HUES6 (cell line): ENCODE results near the gene EEF1AKMT2.
"Not testable (repeated sequence)": the region's sequence is repeated elsewhere in the genome, so short reads cannot be mapped to it uniquely, and the experiment has no call there.

Experiments used
- H3K27ac ChIP-seq: 2 replicates; pipeline ENCODE4 v1.7.0; 2013; ENCODE audit warnings: low read depth, mild to moderate bottlenecking, low read length, inconsistent platforms
- H3K27me3 ChIP-seq: 2 replicates; pipeline ENCODE4 v1.6.1; 2013; ENCODE audit warnings: low read length; ENCODE audit not compliant: control insufficient read depth, insufficient read depth
- H3K36me3 ChIP-seq: 2 replicates; pipeline ENCODE4 v1.6.1; 2013; ENCODE audit warnings: low read length; ENCODE audit not compliant: control insufficient read depth, insufficient read depth
- H3K4me1 ChIP-seq: 2 replicates; pipeline ENCODE4 v1.6.1; 2013; ENCODE audit warnings: low read length; ENCODE audit not compliant: control insufficient read depth, insufficient read depth
- H3K4me3 ChIP-seq: 2 replicates; pipeline ENCODE4 v1.5.1; 2013; ENCODE audit warnings: low read depth, low read length
- H3K9ac ChIP-seq: one replicate; pipeline ENCODE4 v1.6.1; 2013; ENCODE audit warnings: mild to moderate bottlenecking, low read length
- H3K9me3 ChIP-seq: 2 replicates; pipeline ENCODE4 v1.6.1; 2013; ENCODE audit warnings: low read depth, low read length; ENCODE audit not compliant: control insufficient read depth, insufficient read depth

The EEF1AKMT2 gene

GRCh38 chr10:124820121-124820520 lies 28.4 kb upstream of the EEF1AKMT2 start:
- H3K4me1 ChIP-seq = no peaks in the 10 kb centered on the region
- no peaks in the 10 kb centered on the region for H3K9me3 ChIP-seq
- no peak overlapping the region for H3K27ac ChIP-seq
- H3K27me3 ChIP-seq = no peaks in the 10 kb centered on the region
- peaks cover 48% of the 10 kb centered on the region for H3K36me3 ChIP-seq
- H3K4me3 ChIP-seq = no peak overlapping the region
- no peak overlapping the region for H3K9ac ChIP-seq

GRCh38 chr10:124802313-124802675 lies 10.6 kb upstream of the EEF1AKMT2 start:
- Histone ChIP-seq H3K27ac (peak overlapping the region; percentile 90; the same call in 1 of the 2 replicates), H3K9ac (peak overlapping the region; percentile 87), H3K9me3 (no peaks in the 10 kb centered on the region), H3K4me1 (peaks cover 27% of the 10 kb centered on the region), H3K27me3 (no peaks in the 10 kb centered on the region), H3K4me3 (peak overlapping the region; percentile 75), H3K36me3 (no peaks in the 10 kb centered on the region)

- H3K4me1 ChIP-seq = peaks cover 27% of the 10 kb centered on the region
- H3K36me3 ChIP-seq = no peaks in the 10 kb centered on the region
- no peak overlapping the region for H3K4me3 ChIP-seq
- peak overlapping the region; percentile 88; the same call in 1 of the 2 replicates for H3K27ac ChIP-seq
- H3K9ac ChIP-seq = no peak overlapping the region
- no peaks in the 10 kb centered on the region for H3K9me3 ChIP-seq
- no peaks in the 10 kb centered on the region for H3K27me3 ChIP-seq
Measured at GRCh38 chr10:124799211-124799610, 7.5 kb upstream of the EEF1AKMT2 start.

GRCh38 chr10:124798781-124799180 lies 7.1 kb upstream of the EEF1AKMT2 start:
- Histone ChIP-seq H3K27ac (no peak overlapping the region), H3K9me3 (no peaks in the 10 kb centered on the region), H3K36me3 (no peaks in the 10 kb centered on the region), H3K4me3 (no peak overlapping the region), H3K9ac (no peak overlapping the region), H3K4me1 (peaks cover 27% of the 10 kb centered on the region), H3K27me3 (no peaks in the 10 kb centered on the region)

- Histone ChIP-seq H3K36me3 (no peaks in the 10 kb centered on the region), H3K27ac (no peak overlapping the region), H3K9ac (no peak overlapping the region), H3K9me3 (no peaks in the 10 kb centered on the region), H3K27me3 (no peaks in the 10 kb centered on the region), H3K4me1 (peaks cover 27% of the 10 kb centered on the region), H3K4me3 (no peak overlapping the region)
Measured at GRCh38 chr10:124798364-124798763, 6.7 kb upstream of the EEF1AKMT2 start.

GRCh38 chr10:124792998-124793352 lies 1.3 kb upstream of the EEF1AKMT2 start:
- Histone ChIP-seq H3K36me3 (peaks cover 14% of the 10 kb centered on the region), H3K27ac (no peak overlapping the region), H3K27me3 (no peaks in the 10 kb centered on the region), H3K4me1 (no peaks in the 10 kb centered on the region; the same call in 1 of the 2 replicates), H3K4me3 (no peak overlapping the region), H3K9ac (no peak overlapping the region), H3K9me3 (no peaks in the 10 kb centered on the region)

GRCh38 chr10:124782900-124783299 lies 8.8 kb downstream of the EEF1AKMT2 start:
- not testable (repeated sequence) for H3K27ac ChIP-seq, H3K9me3 ChIP-seq, H3K4me3 ChIP-seq, H3K9ac ChIP-seq, H3K27me3 ChIP-seq, H3K4me1 ChIP-seq
- peaks cover 61% of the 10 kb centered on the region for H3K36me3 ChIP-seq

- Histone ChIP-seq H3K4me1 (no peaks in the 10 kb centered on the region), H3K36me3 (peaks cover 66% of the 10 kb centered on the region), H3K27ac (no peak overlapping the region)
Measured at GRCh38 chr10:124768791-124769190, 22.9 kb downstream of the EEF1AKMT2 start.

GRCh38 chr10:124765256-124765655 lies 26.4 kb downstream of the EEF1AKMT2 start:
- Histone ChIP-seq H3K9me3 (no peaks in the 10 kb centered on the region), H3K9ac (no peak overlapping the region), H3K4me3 (no peak overlapping the region), H3K36me3 (peaks cover 61% of the 10 kb centered on the region), H3K27ac (no peak overlapping the region), H3K27me3 (no peaks in the 10 kb centered on the region), H3K4me1 (no peaks in the 10 kb centered on the region)

More at GRCh38 chr10:124768791-124769190, 22.9 kb downstream of the EEF1AKMT2 start:
- H3K9ac ChIP-seq = no peak overlapping the region
- no peak overlapping the region for H3K4me3 ChIP-seq
- H3K27me3 ChIP-seq = no peaks in the 10 kb centered on the region
- H3K9me3 ChIP-seq = no peaks in the 10 kb centered on the region

GRCh38 chr10:124763267-124763666 lies 28.4 kb downstream of the EEF1AKMT2 start:
- no peaks in the 10 kb centered on the region for H3K27me3 ChIP-seq
- H3K9ac ChIP-seq = no peak overlapping the region
- H3K4me1 ChIP-seq = no peaks in the 10 kb centered on the region
- no peak overlapping the region for H3K27ac ChIP-seq
- peaks cover 66% of the 10 kb centered on the region for H3K36me3 ChIP-seq
- H3K9me3 ChIP-seq = no peaks in the 10 kb centered on the region
- no peak overlapping the region for H3K4me3 ChIP-seq

- no peak overlapping the region for H3K4me3 ChIP-seq
- no peaks in the 10 kb centered on the region for H3K9me3 ChIP-seq
- H3K36me3 ChIP-seq = peaks cover 68% of the 10 kb centered on the region
- no peak overlapping the region for H3K9ac ChIP-seq
- H3K27ac ChIP-seq = no peak overlapping the region
- H3K4me1 ChIP-seq = 0 out of 2 replicates have a peak, but pooled peaks cover under 1% of the 10 kb centered on the region
- no peaks in the 10 kb centered on the region for H3K27me3 ChIP-seq
Measured at GRCh38 chr10:124762281-124762680, 29.4 kb downstream of the EEF1AKMT2 start.
